Medulla oblongata (tissue), 1 donor: ENCODE data around the gene FADD.
"Not testable (repeated sequence)": the region's sequence is repeated elsewhere in the genome, so short reads cannot be mapped to it uniquely, and the experiment has no call there.

Experiments
- DNase-seq: peaks from one replicate; pipeline ENCODE4 v3.0.0-alpha.2; 2015; ENCODE audit errors: extremely low spot score

Gene FADD

DNA sequence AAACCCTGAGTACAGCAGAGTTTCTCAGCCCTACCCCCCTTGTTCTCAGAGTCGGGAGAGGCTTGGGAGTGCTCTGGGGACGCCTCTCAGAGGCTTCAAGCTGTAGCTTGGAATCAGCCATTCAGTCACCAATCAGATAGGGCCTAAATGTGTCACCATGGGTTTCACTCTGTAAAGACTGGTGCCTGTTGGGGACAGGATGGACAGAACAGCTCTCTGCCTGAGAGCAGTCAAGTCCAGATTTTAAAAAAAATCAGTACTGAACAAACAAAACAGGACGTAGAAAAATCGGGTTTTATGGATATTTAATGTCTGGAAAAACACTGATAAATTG lies 1.3 kb downstream of the FADD start:
- DNase-seq, result no peak

DNA sequence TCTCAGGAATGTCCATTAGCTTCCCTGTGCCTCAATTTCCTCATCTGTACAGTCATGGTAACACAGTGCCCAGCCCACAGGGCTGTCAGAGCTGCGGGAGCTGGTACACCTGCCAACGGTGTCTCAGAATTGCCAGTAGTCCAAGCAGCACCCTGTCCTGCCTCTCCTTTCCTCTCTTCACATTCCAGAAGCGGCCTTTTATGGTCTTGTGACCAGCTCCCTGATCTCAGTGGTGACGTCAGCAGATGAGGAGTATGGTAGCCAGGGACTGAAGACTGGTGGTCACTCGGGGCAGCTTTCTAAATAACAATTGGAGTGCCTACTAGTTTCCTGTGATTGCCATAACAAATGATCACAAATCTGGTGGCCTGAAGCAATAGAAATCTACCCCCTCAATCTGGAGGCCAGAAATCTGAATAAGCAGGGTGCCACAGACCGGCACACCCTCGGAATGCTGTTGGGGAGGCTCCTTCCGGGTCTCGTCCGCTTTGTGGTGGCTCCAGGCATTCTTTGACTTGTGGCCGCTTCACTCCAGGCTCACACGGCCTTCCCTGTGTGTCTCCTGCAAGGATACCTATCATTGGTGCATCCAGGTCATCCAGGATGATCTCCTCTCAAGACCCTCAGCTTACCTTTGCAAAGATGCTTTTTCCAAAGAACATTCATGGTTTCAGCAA lies 2.1 kb downstream of the FADD start:
- DNase-seq, result no peak

DNA sequence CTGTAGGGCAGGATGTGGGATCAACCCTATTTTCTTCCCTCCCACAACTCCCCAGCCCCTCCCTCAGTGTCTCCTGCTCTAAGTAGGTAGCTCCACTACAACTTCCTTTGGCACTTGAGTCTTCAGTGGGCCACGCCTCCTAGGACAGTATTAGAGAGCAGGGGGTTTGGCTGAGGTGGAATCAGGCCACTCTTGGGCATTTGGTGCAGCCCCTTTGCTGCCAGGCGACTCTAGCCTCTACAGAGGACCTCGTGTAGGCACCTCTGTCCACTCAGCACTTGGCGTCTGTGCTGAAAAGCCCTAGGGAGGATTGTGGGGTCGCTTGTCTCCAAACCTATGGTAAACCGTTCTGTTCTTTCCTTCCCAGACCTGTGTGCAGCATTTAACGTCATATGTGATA lies 2.7 kb downstream of the FADD start:
- no peak for DNase-seq

DNA sequence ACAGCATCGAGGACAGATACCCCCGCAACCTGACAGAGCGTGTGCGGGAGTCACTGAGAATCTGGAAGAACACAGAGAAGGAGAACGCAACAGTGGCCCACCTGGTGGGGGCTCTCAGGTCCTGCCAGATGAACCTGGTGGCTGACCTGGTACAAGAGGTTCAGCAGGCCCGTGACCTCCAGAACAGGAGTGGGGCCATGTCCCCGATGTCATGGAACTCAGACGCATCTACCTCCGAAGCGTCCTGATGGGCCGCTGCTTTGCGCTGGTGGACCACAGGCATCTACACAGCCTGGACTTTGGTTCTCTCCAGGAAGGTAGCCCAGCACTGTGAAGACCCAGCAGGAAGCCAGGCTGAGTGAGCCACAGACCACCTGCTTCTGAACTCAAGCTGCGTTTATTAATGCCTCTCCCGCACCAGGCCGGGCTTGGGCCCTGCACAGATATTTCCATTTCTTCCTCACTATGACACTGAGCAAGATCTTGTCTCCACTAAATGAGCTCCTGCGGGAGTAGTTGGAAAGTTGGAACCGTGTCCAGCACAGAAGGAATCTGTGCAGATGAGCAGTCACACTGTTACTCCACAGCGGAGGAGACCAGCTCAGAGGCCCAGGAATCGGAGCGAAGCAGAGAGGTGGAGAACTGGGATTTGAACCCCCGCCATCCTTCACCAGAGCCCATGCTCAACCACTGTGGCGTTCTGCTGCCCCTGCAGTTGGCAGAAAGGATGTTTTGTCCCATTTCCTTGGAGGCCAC lies 3.3 kb downstream of the FADD start:
- no peak for DNase-seq

DNA sequence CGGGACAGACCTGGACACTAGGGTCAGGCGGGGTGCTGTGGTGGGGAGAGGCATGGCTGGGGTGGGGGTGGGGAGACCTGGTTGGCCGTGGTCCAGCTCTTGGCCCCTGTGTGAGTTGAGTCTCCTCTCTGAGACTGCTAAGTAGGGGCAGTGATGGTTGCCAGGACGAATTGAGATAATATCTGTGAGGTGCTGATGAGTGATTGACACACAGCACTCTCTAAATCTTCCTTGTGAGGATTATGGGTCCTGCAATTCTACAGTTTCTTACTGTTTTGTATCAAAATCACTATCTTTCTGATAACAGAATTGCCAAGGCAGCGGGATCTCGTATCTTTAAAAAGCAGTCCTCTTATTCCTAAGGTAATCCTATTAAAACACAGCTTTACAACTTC lies 3.9 kb downstream of the FADD start:
- DNase-seq, result no peak

- no peak for DNase-seq
Measured at GRCh38 chr11:70207531-70208131, 4.5 kb downstream of the FADD start.

DNA sequence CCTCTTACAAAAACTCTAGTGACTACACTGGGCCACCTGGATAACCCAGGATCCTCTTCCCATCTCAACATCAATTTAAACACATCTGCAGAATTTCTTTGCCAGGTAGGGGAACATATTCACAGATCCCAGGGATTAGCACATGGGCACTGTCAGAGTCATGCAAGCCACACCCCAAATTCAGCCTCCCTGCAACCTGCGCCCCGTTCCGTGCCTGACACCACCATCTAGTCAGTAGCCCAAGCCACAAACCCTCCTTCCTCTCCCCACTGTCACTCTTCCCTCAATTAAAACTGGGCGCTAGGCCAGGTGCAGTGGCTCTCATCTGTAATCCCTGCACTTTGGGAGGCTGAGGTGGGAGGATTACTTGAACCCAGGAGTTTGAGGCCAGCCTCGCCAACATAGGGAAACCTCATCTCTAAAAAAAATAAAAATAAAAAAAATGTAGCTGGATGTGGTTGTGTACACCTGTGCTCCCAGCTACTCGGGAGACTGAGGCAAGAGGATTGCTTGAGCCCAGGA lies 6.4 kb downstream of the FADD start:
- no peak for DNase-seq

DNA sequence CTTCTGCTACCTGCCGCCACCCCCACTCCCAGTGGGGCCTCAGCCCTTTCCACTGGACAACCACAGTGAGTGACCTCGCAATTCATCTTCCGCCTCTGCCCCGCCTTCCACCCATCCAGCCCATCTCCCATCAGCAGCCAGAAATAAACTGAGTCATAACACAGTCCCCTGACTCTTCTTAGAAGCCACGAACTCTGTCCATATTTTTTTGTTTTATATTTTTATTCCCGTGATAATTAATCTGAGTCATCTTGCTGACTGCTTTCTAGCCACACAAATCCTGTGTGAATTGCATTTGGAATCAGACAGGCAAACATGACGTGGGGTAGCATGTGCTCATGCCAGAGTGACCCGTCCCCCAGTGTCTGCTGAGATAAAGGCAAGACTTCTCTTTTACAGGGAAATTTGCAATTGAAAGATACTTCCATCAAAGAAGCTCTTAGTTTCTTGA lies 7.0 kb downstream of the FADD start:
- DNase-seq, result no peak

DNA sequence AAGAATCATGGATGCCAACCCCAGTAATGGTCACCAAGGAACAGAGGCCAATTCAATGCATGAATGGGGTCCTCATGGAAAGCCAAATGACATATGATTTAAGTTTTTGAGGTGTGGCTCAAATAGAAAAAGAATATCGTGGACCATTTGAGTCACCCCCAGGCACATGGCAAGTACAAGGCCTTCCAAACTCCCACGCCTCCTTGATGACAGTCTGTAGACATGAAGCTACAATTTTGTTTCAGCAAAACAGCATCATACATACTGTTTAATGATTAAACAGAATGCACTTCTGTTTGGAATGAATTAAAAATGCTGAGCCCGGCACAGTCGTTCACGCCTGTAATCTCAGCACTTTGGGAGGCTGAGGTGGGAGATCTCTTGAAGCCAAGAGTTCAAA lies 7.4 kb downstream of the FADD start:
- no peak for DNase-seq

GRCh38 chr11:70212227-70212811 lies 9.2 kb downstream of the FADD start:
- no peak for DNase-seq

- DNase-seq, result not testable (repeated sequence)
Measured at GRCh38 chr11:70217388-70217787, 14.3 kb downstream of the FADD start.

DNA sequence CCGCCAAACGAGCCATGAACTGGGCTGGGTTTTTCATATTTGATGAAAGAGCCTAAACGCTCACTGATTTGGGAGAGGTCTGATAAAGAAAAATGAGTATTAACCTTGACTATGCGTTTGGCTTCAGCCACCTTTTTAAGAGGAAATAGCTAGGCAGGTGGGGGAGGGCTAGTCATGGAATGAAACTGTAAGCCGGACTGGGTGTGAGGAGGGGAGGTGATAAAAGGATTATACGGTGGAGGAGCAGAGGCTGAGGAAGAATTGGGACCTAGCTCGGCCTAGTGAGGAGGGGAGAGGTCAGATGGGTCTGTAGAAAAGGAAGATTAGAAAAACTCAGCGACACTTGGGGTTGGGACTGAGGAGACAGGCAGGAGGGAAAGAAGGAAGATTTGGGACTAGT lies 15.0 kb downstream of the FADD start:
- not testable (repeated sequence) for DNase-seq

- no peak for DNase-seq
Measured at GRCh38 chr11:70220136-70220535, 17.0 kb downstream of the FADD start.

DNA sequence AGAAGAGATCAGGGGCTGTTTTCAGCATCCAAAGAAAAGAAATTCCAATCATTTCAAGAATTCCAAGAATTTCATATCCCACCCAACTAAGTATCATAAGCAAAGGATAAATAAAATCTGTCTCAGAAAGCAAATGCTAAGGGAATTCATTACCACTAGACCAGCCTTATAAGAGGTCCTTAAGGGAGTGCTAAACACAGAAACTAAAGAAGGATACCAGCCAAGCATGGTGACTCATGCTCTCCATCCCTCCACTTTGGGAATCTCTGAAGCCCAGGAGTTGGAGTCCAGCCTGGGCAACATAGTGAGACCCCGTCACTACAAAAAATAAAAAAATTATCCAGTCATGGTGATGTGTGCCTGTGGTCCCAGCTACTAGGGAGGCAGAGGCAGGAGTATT lies 17.8 kb downstream of the FADD start:
- no peak for DNase-seq

- peak; percentile 29 for DNase-seq
Measured at GRCh38 chr11:70225681-70226177, 22.6 kb downstream of the FADD start.

DNA sequence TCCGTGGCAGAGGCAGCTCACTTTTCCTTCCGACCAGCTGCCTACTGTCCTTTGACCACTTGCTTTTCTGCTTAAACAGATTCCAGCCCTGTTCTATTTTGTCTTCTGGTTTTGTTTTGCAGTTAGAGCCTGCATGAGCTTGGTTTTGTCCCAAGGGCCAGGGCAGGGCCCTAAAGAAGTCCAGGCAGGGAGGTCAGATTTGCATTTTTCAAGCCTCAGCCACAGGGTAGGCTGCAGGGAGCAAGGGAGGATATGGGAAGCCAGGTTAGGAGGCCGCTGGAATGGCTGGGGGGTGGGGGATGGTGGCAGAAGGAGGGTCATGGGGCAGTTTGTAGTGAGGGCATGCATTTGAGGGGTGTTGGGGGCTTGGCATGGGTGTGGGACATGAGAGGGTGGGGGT lies 23.1 kb downstream of the FADD start:
- no peak for DNase-seq

GRCh38 chr11:70226967-70227366 lies 23.9 kb downstream of the FADD start:
- DNase-seq, result no peak

- no peak for DNase-seq
Measured at GRCh38 chr11:70229737-70230136, 26.6 kb downstream of the FADD start.

GRCh38 chr11:70230151-70230839 lies 27.2 kb downstream of the FADD start:
- no peak for DNase-seq

GRCh38 chr11:70230840-70231710 lies 28.0 kb downstream of the FADD start:
- no peak for DNase-seq

DNA sequence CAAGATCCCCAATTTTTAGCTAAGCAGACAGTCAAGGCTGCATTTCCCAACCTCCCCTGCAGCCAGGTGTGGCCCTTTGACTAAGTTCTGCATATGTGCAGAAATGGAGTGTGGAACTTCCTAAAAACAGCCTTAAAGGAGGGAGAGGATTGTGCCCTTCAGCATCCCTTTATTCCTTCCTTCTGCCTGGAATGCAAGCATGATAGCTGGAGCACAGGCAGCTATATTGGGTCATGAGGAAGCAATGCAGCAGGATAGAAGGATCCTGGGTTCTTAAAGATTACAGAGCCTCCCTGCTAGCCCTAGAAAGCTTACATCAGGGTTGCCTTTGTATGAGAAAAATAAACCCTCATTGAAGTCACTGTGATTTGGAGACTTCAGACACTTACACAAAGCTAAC lies 29.9 kb downstream of the FADD start:
- DNase-seq, result no peak
